Panc1 (cell line): ENCODE measurements around the gene CCL22. TPM values are rescaled to one million over a fixed set of nuclear protein-coding genes. Genes with fewer than 3 reads are reported as not detected.

Source experiments
- ATAC-seq: fragments of 200-7000 bp; cut with Tn5 transposase; 2 replicates; pipeline ENCODE4 v1.9.1; 2020; ENCODE audit warnings: mild to moderate bottlenecking, moderate library complexity
- BruUV-seq: library from RNA; stranded (reverse); fragments of 400-500 nt; replicated peaks from 2 replicates; lab custom pipeline; 2021; lab: Mats Ljungman, UMichigan
- CTCF ChIA-PET: fragments of 300-600 bp; sonication (Branson Sonifier 250); formaldehyde crosslinking; loops from one replicate; lab custom pipeline; 2022; ENCODE audit warnings: antibody characterized with exemption; lab: Charles Lee
- POLR2A ChIA-PET: fragments of 300-600 bp; sonication (Branson Sonifier 250); formaldehyde crosslinking; loops from one replicate; lab custom pipeline; 2022; ENCODE audit warnings: antibody characterized with exemption; lab: Charles Lee
- DNase-seq: peaks from one replicate; pipeline ENCODE4 v3.0.0-alpha.2; 2010; ENCODE audit warnings: low read depth, low spot score
- H3K27ac ChIP-seq: 2 replicates; pipeline ENCODE4 v1.5.1; 2011; ENCODE audit warnings: mild to moderate bottlenecking, low read length, inconsistent platforms
- H3K27me3 ChIP-seq: fragments of 200-500 bp; sonication (Bioruptor generic); 2 replicates; pipeline ENCODE4 v1.6.0; 2014; ENCODE audit warnings: low read length, inconsistent platforms; ENCODE audit not compliant: control insufficient read depth, insufficient read depth
- H3K36me3 ChIP-seq: fragments of 200-500 bp; sonication (Bioruptor generic); 2 replicates; pipeline ENCODE4 v1.5.1; 2014; ENCODE audit warnings: inconsistent platforms, mild to moderate bottlenecking, low read length, moderate library complexity; ENCODE audit not compliant: control insufficient read depth, insufficient read depth
- H3K4me1 ChIP-seq: 2 replicates; pipeline ENCODE4 v1.5.1; 2011; ENCODE audit warnings: inconsistent platforms, mild to moderate bottlenecking, low read length, moderate library complexity; ENCODE audit not compliant: control insufficient read depth, insufficient read depth
- H3K4me3 ChIP-seq, 2 experiments: 2 replicates each; pipeline ENCODE4 v1.5.1; 2011 to 2012; ENCODE audit warnings: low read depth in 2 of 2, low read length in 2 of 2, mild to moderate bottlenecking in 2 of 2, inconsistent platforms in 1 of 2, moderate library complexity in 1 of 2
- H3K9me3 ChIP-seq: fragments of 200-500 bp; sonication (Bioruptor generic); 2 replicates; pipeline ENCODE4 v1.5.1; 2014; ENCODE audit warnings: low read depth, mild to moderate bottlenecking, inconsistent platforms, low read length, moderate library complexity; ENCODE audit not compliant: control insufficient read depth, insufficient read depth
- CTCF ChIP-seq: fragments of 450-650 bp; IDR thresholded peaks from 2 replicates; pipeline ENCODE4 v1.5.1; 2017; ENCODE audit warnings: mild to moderate bottlenecking
- POLR2AphosphoS5 ChIP-seq: IDR thresholded peaks from 2 replicates; pipeline ENCODE4 v1.6.1; 2012; ENCODE audit warnings: mild to moderate bottlenecking, low read depth, low read length, moderate library complexity
- REST ChIP-seq, 2 experiments: IDR thresholded peaks; 2 replicates each; pipeline ENCODE4 v1.6.1; 2011 to 2012; ENCODE audit warnings: low read depth in 2 of 2, control low read depth in 1 of 2, low read length in 1 of 2, mild to moderate bottlenecking in 1 of 2, moderate library complexity in 1 of 2; ENCODE audit not compliant: insufficient read depth in 1 of 2
- SIN3A ChIP-seq: IDR thresholded peaks from 2 replicates; pipeline ENCODE4 v1.6.1; 2012; ENCODE audit warnings: low read depth, mild to moderate bottlenecking, low read length, moderate library complexity, borderline replicate concordance; ENCODE audit not compliant: insufficient read depth
- TCF7L2 ChIP-seq: IDR thresholded peaks from 2 replicates; pipeline ENCODE4 v1.6.1; 2011; ENCODE audit warnings: mild to moderate bottlenecking, low read depth, low read length, inconsistent platforms
- in situ Hi-C: cut with HindIII; loops from 2 replicates; pipeline ENCODE4 v1.10.0; 2016; ENCODE audit warnings: low sequenced_read_pairs, low pct_unique_long_range_greater_than_20kb
- intact Hi-C: fragments of 100-400 bp; cut with micrococcal nuclease; formaldehyde crosslinking; loops from one replicate; pipeline ENCODE4 v1.10.0; 2022; ENCODE audit not compliant: unreplicated experiment
- total RNA-seq: library from RNA; stranded (reverse); gene quantifications from one replicate; pipeline ENCODE4 v1.2.1, GENCODE V29; 2021; ENCODE audit not compliant: unreplicated experiment

The CCL22 gene
- total RNA-seq, 1 experiment from 2014 or later = 0.39 TPM

GRCh38 chr16:57349212-57350031 lies 9.2 kb upstream of the CCL22 start:
- ChIA-PET CTCF (no interaction called here), POLR2A (no interaction called here)
- DNase-seq (no peak), ATAC-seq (no peak)
- H3K9me3 ChIP-seq = no peaks in the 10 kb centered on the region
- H3K27me3 ChIP-seq = no peaks in the 10 kb centered on the region
- BruUV-seq = no TSS peak
- no peak for TF ChIP-seq REST (IDR thresholded peaks at IDR 0.05; ENCODE audit: insufficient read depth in 1 of 2, low read depth in 2 of 2, low read length in 1 of 2)
- no peak overlapping the region for H3K4me3 ChIP-seq
- intact Hi-C loops (no loop called here), in situ Hi-C loops (no loop called here)
- H3K36me3 ChIP-seq = no peaks in the 10 kb centered on the region
- H3K4me1 ChIP-seq = no peaks in the 10 kb centered on the region
- H3K27ac ChIP-seq = no peak overlapping the region

GRCh38 chr16:57352636-57353047 lies 5.9 kb upstream of the CCL22 start:
- DNase-seq (no peak), ATAC-seq (no peak)
- Histone ChIP-seq H3K9me3 (no peaks in the 10 kb centered on the region), H3K27me3 (no peaks in the 10 kb centered on the region), H3K27ac (no peak overlapping the region), H3K4me1 (no peaks in the 10 kb centered on the region), H3K4me3 (no peak overlapping the region), H3K36me3 (no peaks in the 10 kb centered on the region)
- in situ Hi-C loops = no loop called here
- intact Hi-C loops = no loop called here
- ChIA-PET POLR2A (no interaction called here), CTCF (no interaction called here)
- no TSS peak for BruUV-seq
- no peak for TF ChIP-seq TCF7L2
- no peak for TF ChIP-seq SIN3A
- no peak for TF ChIP-seq REST (IDR thresholded peaks at IDR 0.05; ENCODE audit: insufficient read depth in 1 of 2, low read depth in 2 of 2, low read length in 1 of 2)
- no peak for TF ChIP-seq CTCF
- TF ChIP-seq POLR2AphosphoS5 = no peak
